Fibroblast of skin of back (primary cell): ENCODE data around the gene AQP9.
"Not testable (repeated sequence)": the region's sequence is repeated elsewhere in the genome, so short reads cannot be mapped to it uniquely, and the experiment has no call there.

Experiments
- DNase-seq: peaks from one replicate; pipeline ENCODE4 v3.0.0-alpha.2; 2013

The AQP9 gene

DNA sequence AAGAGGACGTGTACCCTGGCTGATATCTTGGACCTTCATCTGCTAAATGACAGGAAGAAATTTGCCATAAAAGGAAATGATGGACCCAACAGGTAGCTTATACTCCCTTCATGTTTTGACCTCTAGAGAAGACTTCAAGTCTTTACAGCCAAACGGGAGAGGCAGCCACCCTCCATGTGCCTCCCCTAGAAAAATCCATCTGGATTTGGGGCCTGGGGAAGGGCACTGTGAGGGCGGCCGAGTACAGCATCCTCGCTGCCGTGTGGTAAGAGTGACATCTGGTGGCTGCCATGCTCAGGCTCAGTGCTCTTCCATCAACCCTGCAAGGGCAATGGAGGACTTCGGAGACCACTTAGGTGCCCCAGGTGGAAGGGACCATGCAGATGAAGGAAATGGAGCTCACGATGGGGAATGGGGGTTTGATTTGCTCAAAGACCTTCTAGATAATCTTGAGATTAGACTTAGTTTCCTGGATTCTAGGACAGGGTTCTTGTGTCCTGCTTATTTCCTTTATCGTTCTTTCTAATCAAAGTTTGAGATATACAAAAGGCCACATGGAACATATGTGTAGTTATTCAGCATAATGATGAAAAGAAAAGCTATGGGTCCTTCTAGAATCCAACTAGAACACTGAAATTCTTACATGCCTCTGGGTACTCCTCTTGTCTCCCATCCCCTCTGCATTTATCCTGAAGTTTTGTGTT lies 44.4 kb downstream of the AQP9 start:
- DNase-seq, result peak; percentile 45

DNA sequence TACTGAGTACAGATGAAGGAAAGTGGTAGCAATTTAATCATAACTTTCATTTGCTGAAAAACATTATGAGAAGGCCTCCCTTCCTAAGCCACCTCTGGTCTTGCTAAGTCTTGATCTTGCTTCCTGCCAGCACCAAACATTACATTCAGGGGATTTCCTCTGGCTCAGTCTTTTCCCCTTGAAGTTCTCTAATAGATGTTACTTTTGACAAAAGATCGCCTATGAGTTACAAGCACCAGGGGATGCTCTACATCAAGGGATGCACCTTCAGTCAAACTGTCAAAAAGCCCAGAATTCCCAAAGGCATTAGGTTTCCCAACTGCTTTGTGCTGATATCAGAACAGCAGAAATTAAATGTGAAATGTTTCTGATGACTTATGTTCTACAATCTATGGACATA lies 47.3 kb downstream of the AQP9 start:
- DNase-seq, result no peak

DNA sequence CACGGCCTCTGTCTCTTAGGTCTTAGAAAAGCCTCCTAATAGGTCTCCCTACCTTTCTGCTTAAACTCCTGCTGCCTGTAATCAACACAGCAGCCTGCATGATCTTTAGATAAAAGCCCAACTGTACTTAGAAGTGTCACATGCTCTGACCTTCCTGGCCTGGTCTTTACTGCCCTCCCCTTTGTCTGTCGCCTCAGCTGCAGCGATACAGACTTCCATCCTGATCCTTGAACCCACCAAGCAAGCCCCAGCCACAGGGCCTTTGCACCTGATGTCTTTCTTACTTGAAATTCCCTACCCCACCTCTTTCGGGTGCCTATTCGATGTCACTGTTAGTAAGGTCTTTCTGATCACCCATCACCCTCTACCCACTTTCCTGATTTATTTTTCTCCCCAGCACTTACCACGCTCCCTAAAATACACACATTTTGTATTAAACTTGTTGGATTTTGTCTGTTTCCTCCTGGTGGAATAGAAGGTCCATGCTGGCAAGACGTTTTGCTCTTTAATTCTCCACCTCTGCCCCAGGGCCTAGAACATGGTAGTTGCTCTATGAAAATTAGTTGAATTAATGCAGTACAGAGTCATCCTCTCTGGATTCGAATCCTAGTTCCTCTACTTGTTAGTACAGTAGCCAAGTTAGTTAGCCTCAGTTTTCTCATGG lies 51.1 kb downstream of the AQP9 start:
- DNase-seq, result no peak

DNA sequence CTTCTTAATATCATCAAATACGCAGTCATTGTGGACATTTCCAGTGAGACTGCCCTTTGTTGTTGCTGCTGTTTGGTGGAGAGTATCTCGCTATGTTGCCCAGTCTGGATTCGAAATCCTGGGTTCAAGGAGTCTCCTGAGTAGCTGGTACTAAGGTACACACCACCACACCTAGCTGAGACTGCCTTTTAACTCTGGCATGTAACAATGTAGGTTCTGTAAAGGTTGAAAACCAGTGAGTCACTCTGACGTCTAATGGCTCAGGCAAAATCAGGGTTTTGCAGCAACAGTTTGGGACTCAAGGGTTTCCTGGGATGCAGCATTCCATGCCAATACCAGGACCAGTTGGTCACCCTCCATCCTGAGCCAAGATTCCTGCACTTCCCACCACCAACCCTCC lies 52.2 kb downstream of the AQP9 start:
- no peak for DNase-seq

DNA sequence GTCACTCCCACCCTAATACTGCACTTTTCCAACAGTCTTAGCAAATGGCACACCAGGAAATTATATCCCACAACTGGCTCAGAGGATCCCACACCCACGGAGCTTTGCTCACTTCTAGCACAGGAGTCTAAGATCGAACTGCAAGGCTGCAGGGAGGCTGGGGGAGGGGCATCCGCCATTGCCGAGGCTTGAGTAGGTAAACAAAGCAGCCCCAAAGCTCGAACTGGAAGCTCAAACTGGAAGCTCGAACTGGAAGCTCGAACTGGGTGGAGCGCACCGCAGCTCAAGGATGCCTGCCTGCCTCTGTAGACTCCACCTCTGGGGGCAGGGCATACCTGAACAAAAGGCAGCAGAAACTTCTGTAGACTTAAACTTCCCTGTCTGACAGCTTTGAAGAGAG lies 55.5 kb downstream of the AQP9 start:
- DNase-seq, result not testable (repeated sequence)

DNA sequence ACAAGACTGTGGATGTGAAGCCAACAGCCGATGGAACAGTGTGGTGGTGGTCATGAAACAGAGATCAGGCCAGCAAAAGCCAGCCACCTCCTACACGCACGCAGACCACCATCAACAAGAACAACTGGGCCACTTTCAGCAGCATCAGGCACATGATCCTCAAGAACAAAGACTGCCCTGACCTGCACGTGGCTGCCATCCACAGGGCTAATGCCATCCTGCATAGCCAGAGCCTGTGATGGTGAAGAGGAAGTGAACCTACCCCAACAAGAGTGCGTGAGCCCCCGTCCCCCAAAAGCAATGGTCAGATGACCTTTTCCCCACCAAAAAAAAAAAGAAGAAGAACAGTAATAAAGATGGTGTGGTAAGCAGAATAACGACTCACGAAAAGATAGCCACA lies 62.6 kb downstream of the AQP9 start:
- DNase-seq, result no peak

DNA sequence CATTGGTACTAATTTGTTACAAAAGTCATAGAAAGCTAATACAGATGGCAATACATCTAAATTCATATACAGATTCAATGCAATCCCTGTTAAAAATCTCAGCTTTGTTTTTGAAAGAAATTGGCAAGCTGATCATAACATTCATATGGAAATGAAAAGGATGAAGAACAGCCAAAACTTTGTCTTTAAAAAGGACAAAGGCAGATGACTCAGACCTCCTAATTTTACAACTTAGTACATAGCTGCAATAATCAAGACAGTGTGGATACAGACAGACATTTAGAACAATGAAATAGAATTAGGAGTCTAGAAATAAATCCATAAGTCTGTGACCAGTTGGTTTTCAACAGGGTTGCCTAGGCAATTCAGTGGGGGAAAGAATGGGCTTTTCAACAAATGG lies 63.3 kb downstream of the AQP9 start:
- DNase-seq, result peak; percentile 46

DNA sequence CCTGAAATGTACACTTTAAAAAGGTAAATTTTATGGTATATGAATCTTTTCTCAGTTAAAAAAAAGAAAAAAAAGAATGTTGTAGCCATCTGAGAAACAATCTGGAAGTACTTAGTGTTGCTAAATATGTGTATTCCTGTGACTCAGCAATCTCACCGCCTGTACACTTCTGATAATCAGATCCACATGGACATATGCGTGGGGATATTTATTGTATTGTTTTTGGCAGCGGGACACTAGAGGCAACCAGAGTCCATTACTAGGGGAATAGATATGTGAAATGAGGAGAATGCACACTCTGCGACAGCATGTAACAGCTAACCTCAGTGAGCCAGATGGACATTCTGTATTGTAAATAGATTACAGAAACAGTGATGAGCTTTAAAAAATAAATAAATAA lies 65.4 kb downstream of the AQP9 start:
- DNase-seq, result peak; percentile 99

DNA sequence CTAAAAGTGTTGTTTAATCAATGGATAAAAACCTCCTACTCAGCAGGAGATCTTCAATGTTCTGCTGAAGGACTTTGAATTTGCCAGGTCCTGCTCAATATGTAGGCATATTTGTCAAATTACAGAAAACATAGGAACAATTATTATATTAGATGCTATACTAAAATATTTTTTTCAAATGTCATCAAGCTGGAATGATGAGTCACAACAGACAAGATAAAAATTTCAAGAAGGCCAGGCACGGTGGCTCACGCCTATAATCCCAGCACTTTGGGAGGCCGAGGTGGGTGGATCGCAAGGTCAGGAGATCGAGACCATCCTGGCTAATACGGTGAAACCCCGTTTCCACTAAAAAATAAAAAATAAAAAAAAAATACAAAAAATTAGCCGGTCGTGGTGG lies 68.0 kb downstream of the AQP9 start:
- peak; percentile 57 for DNase-seq

DNA sequence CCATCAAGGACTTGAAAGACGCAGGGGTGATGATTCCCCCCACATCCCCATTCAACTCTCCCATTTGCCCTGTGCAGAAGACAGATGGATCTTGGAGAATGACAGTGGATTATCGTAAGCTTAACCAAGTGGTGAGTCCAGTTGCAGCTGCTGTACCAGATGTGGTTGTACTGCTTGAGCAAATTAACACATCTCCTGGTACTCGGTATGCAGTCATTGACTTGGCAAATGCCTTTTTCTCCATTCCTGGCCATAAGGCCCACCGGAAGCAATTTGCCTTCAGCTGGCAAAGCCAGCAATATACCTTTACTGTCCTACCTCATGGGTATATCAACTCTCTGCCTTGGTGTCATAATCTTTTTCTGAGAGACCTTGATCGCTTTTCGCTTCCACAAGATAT lies 70.0 kb downstream of the AQP9 start:
- not testable (repeated sequence) for DNase-seq

DNA sequence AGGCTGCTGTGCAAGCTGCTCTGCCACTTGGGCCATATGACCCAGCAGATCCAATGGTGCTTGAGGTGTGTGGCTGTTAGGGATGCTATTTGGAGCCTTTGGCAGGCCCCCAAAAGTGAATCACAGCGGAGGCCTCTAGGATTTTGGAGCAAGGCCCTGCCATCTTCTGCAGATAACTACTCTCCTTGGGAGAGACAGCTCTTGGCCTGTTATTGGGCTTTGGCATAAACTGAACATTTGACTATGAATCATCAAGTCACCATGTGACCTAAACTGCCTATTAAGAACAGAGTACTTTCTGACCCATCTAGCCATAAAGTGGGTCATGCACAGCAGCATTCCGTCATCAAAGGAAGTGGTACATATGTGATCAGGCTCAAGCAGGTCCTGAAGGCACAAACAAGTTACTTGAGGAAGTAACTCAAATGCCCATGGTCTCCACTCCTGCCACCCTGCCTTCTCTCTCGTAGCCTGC lies 70.9 kb downstream of the AQP9 start:
- peak; percentile 29 for DNase-seq

DNA sequence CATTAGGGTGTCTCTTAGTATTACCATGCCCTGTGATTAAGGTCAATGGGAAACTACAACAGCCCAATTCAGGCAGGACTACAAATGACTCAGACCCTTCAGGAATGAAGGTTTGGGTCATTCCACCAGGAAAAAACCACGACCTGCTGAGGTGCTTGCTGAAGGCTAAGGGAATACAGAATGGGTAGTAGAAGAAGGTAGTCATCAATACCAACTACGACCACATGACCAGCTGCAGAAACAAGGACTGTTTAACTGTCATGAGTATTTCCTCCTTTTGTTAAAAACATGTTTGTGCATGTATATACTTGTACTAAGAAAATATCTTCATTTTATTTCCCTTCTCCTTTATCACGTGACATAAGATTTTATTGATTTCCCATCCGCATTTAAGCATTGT lies 71.8 kb downstream of the AQP9 start:
- not testable (repeated sequence) for DNase-seq

DNA sequence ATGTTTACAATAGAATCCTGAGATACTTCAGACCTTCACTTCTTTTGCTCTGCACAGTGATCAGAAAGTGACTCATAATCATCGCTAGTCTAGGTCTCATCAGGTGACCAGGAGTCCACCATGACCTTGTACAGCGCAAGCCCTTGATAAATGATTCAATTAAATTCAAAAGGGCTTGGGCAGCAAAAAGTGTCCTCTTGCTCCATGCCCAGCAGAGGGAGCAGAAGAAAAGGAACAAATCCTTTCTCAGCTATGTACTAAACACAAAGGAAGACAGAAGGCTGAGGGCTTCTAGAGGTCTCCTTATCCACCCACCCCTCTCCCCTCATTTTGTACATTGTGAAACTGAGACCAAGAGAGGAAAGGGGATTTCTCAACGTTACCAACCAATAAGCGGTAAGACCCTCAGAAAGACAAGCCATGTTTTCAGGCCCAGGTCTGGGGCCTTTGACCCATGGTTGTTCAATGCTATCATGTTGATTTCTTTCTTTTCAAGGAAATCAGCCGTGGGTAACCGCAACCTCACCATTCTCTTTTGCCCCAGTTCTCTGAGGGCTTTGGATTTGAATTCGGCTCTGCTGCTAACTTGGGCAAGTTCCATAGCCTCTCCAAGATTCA lies 74.8 kb downstream of the AQP9 start:
- DNase-seq, result peak; percentile 31

DNA sequence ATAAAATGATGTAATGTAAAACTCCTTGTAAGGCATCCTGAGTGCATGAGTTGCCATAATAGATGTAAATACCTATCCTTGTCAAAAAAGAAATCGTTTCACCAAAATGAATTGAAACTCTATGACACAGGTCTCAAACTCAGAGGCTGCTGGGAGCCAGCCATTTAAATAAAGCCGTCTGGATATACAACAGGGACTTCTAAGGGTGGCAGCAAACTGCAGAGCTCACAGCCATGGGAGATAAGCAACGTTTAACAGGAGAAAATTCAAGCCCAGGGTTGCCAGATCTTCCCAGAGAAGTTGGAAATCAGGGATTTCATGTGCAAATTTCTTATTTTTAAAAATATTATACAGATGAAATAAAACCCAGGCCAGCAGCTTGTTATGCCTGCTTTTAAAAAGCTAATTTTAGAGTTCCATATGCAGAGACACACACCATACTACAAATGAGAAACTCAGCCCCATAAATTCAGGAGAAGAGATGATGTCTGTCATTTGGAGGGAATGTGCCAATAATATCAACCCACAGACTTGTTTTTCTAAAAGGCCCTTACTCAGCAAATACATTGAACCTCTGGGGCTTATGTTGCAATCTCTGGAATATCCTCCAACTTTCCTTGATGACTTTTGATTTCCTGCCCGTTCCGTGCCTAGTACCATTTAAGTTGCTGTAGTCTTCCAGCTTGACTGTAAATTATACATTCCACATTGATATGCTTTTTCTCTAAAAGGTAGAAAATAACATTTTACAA lies 75.6 kb downstream of the AQP9 start:
- peak; percentile 33 for DNase-seq

DNA sequence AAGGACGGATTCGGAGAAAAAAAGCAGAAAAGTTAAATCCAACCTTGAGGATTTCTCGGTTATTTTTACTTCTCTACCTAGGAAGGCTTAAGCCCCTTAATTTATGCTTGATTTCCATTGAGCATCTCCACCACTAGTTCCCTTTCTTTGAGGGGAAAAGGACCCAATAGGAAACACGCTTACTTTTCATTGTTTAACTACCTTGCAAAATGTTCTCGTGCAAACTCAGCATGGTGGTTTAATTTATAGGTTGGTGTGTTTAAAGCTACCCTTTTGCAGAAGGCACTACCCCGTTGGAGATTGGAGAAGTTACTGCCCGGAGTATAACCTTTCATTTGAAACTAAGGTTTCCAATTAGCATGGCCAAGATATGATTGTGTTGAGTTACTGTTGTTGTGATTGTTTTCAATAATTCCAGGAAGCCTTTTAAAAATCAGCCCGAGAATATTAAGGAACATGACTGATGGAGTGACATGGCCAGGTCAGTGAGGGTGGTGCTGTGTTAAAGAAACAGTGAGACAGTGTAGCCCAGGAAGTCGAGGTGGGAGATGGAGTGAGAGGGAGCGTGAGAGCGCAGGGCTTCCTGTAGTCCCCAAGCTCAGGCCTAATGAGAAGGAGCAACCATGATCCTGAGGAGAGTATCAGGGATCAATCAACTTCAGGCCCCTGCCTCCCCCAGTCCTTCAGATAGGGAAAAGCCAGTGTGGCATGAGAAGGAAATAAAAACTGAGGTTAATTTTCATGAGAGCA lies 76.6 kb downstream of the AQP9 start:
- DNase-seq, result no peak

DNA sequence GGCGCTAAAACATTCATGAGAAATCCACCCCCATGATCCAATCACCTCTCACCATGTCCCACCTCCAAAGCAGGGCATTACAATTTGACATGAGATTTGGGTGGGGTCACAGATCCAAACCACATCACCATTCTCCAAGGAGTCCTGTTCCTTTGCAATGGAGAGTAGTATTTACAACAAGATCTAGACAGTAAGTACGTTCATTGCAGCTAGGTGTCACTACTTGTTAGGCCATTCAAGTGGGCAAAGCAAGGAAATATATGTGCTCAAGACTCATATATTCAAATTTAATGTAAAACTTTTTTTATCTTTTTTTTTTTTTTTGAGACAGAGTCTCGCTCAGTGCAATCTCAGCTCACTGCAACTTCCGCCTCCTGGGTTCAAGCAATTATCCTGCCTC lies 79.3 kb downstream of the AQP9 start:
- DNase-seq, result no peak

DNA sequence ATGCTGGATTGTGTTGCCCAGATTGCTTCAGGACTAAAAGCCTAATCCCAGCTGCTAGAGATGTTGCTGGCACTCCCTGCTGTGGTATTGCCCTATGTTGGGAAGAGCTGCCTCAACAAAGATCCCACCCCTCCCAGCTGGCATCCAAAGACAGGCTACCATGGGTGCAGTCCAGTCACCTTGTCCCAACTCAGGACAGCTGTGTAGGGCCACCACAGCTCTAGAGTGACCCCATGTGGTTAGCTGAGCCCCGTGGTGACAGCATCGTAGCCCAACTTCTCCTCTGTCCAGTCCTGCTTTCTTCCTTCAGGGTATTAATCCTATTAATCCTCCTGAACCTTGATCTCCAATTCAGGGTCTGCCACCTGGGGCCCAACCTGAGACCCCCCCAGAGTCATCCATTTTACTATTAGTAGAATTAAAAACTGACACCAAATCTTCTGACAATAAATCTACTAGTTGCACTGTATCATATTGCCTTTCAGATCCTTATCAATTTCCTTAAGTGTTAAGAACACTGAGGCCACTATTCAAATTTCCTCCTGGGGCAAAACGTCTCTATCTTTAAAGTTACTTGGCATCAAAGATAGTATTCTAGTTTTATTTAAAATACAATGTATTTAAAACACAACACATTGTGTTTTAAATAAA lies 83.5 kb downstream of the AQP9 start:
- peak; percentile 27 for DNase-seq

DNA sequence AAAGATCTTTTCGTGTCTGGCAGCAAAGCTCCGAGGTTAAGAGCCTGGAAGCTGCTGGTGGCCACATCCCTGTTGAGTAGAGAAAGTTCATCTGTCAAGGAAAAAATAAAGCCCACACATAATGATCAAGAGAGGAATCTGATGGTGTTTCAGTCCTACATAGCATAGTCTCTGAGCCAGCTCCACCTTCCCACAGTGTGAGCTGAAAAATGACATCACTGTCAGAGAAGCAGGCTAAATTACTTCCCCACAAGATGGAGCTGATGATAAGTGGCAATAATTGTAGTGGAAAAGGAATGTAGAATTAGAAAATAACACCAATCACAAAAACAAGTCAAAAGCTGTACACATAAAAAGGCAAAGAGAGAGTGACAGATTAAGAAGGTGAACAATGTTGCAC lies 84.5 kb downstream of the AQP9 start:
- DNase-seq, result peak; percentile 25

DNA sequence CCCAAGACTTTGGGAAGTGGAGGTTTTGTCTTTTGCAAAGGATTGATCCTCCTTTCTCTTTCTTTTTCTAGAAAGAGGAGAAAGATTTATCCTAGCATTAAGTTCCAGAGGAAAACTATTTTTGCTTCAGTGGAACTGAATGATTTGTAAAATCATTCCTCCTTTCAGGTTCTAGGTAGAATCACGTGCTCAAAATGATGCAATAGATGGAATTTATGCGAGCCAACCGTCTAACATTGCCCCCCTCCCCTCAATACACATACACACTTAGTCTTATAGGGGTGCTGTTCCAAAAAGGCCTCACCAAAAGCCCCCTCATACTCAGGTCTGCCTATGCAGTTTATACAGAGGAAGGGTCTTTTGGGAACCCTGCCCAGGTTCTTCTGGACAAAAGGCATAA lies 85.3 kb downstream of the AQP9 start:
- DNase-seq, result no peak

DNA sequence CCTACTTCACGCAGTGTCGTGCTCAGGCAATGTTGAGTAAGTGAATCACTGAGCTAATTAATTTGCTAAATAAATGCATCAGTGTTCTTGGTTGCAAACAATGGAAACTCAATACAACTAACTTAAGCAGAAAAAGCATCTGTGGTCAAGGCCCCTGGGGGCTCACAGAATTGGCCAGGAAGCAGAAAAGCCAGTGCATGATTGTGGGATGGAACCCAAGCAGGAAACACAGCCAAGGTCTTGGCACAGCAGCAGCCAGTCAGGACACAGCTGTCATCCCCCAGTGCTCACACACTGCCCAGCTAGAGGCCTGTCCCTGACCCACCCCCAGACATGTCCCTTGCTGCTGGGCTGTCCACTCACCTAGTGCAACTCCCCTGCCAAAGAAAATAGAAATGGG lies 85.9 kb downstream of the AQP9 start:
- DNase-seq, result peak; percentile 12

DNA sequence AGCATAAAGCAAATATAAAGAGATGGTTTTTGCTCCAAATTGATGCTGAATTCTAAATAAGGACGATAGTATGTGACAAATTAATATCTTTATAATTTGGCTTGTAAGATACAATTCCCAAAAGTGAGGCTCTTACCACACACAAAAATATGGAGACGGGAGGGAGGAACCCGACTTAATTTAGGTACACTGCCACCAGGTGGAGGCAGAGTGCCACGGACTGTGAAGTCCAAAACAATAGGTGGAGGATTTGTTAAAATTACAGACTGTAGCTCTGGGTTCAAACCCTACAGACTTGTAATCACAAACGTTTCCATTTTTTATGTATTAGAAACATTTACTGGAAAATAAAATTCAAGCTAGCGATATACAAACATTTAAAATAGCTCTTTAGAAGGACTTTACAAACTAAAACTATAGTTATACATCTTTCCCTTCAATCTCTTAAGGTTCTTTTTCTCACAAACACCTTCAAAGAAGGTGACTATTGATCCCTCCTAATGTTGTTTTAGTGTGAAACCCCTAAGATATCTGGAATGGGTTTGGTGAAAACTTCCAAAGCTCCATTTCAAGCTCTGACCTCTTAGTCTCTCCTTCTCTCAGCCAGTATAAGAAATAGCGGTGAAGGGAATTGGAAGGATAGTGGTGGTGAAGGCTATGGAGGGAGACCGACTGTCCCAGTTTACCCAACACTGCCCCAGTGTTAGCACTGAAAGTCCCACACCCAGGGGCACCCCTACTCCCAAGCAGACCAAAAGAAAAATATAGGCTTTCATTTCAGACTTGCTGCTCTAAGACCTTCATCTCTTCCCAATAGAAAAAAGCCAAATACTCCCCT lies 89.7 kb downstream of the AQP9 start:
- peak; percentile 75 for DNase-seq
